Thyroid gland (tissue), 4 donors: ENCODE data around the gene RETREG3. TPM values are rescaled to one million over a fixed set of nuclear protein-coding genes. Genes with fewer than 3 reads are reported as not detected.

Experiments used
- DNase-seq, 2 donors: peaks; one replicate each; pipeline ENCODE4 v3.0.0-alpha.2; 2019
- H3K27ac ChIP-seq, 3 donors: fragments of 200-600 bp; sonication (generic); 1 replicate in 2 of 3; 2 replicates in 1 of 3; pipeline ENCODE4 v1.5.1; 2016 to 2019; ENCODE audit warnings: mild to moderate bottlenecking in 1 of 3, moderate library complexity in 1 of 3
- H3K27me3 ChIP-seq: fragments of 200-600 bp; sonication (generic); one replicate; pipeline ENCODE4 v1.5.1; 2019
- H3K36me3 ChIP-seq, 2 donors: fragments of 200-600 bp; sonication (generic); one replicate each; pipeline ENCODE4 v1.5.1; 2016 to 2019
- H3K4me1 ChIP-seq, 2 donors: fragments of 200-600 bp; sonication (generic); one replicate each; pipeline ENCODE4 v1.5.1; 2017 to 2019
- H3K4me3 ChIP-seq, 3 donors: fragments of 200-600 bp; sonication (generic); replicated peaks in 1 of 3; 1 replicate in 2 of 3; 2 replicates in 1 of 3; pipeline ENCODE4 v1.5.1; 2016; ENCODE audit warnings: mild to moderate bottlenecking in 1 of 3
- H3K9me3 ChIP-seq: fragments of 200-600 bp; sonication (generic); one replicate; pipeline ENCODE4 v1.5.1; 2017
- POLR2A ChIP-seq, 2 donors: fragments of 450-650 bp; IDR thresholded peaks; one replicate each; pipeline ENCODE4 v1.6.1; 2017; ENCODE audit warnings: antibody characterized with exemption in 2 of 2, mild to moderate bottlenecking in 2 of 2, moderate library complexity in 1 of 2
- WGBS, 2 donors: methylation state at CpG; one replicate each; pipeline ENCODE4 v1.1.5; 2017; 5-methylcytosine and 5-hydroxymethylcytosine counted together
- intact Hi-C: fragments of 100-400 bp; cut with DNase I; formaldehyde crosslinking; loops from one replicate; pipeline ENCODE4 v1.15.1; 2023
- total RNA-seq, 4 donors: library from RNA; depleted of rRNA; stranded (reverse); fragments of >200 nt; gene quantifications; one replicate each; pipeline ENCODE4 v1.2.3, GENCODE V29; 2016
- TF ChIP-seq, protein P1 (sequence below), 6 experiments: fragments of 200-600 bp in 3 of 6; fragments of 450-650 bp in 3 of 6; sonication (generic) in 3 of 6; IDR thresholded peaks; one replicate each; pipeline ENCODE4 v1.5.1; 2016 to 2019; ENCODE audit warnings: antibody characterized with exemption in 6 of 6, mild to moderate bottlenecking in 2 of 6, inconsistent platforms in 1 of 6, moderate library complexity in 1 of 6

Gene RETREG3
- total RNA-seq, 4 donors from 2014 or later = 61.9 to 74.4 (median 72.1) TPM

DNA sequence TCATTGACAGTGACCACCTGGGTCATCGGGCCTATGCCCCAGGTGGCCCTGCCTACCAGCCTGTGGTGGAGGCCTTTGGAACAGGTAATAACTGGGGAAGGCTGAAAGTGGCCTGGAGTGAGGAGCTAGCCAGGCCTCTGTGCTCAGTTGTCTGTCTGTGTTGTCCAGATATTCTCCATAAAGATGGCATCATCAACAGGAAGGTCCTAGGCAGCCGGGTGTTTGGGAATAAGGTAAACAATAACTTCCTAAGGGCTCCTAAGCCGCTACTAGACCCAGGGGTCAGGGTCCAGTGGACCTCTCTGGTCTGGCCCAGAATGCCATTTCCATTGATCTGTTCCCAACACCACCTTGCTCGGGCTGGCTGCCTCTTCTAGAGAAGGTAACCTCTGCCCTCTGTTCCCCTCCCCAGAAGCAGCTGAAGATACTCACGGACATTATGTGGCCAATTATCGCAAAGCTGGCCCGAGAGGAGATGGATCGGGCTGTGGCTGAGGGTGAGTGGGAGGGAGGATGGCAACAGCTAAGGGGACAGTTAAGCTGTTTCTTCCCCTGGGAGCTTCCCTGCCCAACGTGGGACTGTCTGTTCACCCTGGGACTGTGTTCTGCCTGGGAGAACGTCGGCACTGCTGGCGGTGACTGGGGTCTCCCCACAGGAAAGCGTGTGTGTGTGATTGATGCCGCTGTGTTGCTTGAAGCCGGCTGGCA is 44.2 kb downstream of the RETREG3 start:
- H3K36me3 ChIP-seq = peaks cover 32% of the 10 kb centered on the region in 2 donors
- 91 to 92% methylated on average over 15 of the region's 15 CpGs for WGBS, 2 donors
- H3K9me3 ChIP-seq = no peaks in the 10 kb centered on the region
- intact Hi-C loops = no loop called here
- no peak overlapping the region for H3K4me3 ChIP-seq
- TF ChIP-seq, protein P1, sequence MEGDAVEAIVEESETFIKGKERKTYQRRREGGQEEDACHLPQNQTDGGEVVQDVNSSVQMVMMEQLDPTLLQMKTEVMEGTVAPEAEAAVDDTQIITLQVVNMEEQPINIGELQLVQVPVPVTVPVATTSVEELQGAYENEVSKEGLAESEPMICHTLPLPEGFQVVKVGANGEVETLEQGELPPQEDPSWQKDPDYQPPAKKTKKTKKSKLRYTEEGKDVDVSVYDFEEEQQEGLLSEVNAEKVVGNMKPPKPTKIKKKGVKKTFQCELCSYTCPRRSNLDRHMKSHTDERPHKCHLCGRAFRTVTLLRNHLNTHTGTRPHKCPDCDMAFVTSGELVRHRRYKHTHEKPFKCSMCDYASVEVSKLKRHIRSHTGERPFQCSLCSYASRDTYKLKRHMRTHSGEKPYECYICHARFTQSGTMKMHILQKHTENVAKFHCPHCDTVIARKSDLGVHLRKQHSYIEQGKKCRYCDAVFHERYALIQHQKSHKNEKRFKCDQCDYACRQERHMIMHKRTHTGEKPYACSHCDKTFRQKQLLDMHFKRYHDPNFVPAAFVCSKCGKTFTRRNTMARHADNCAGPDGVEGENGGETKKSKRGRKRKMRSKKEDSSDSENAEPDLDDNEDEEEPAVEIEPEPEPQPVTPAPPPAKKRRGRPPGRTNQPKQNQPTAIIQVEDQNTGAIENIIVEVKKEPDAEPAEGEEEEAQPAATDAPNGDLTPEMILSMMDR (IDR thresholded peaks at IDR 0.05) = no peak
- no peak for TF ChIP-seq POLR2A (IDR thresholded peaks at IDR 0.05)
- peaks cover 43 to 50% of the 10 kb centered on the region in 2 donors for H3K4me1 ChIP-seq
- no peaks in the 10 kb centered on the region for H3K27me3 ChIP-seq
- DNase-seq = no peak
- peak overlapping the region in 1 of 3 donors; percentile 31 for H3K27ac ChIP-seq

DNA sequence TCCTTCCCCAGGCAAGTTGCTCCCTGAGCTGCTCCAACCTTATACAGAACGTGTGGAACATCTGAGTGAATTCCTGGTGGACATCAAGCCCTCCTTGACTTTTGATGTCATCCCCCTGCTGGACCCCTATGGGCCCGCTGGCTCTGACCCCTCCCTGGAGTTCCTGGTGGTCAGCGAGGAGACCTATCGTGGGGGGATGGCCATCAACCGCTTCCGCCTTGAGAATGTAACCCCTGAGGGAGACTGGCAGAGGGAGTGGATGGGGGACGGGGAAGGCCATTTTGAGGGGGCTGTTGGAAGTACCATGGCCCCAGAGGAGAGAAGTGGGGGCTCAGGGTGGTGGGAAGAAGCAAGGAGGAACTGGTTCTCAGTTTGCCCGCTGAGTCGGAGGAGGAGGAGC is 45.2 kb downstream of the RETREG3 start:
- Histone ChIP-seq H3K4me3 (no peak overlapping the region), H3K4me1 (peaks cover 43 to 46% of the 10 kb centered on the region in 2 donors), H3K27ac (peak overlapping the region; percentile 26 to 58 (median 31)), H3K36me3 (peaks cover 22% of the 10 kb centered on the region in 2 donors), H3K9me3 (no peaks in the 10 kb centered on the region), H3K27me3 (no peaks in the 10 kb centered on the region)
- intact Hi-C loops = no loop called here
- TF ChIP-seq POLR2A (IDR thresholded peaks at IDR 0.05) = no peak
- TF ChIP-seq, protein P1 (IDR thresholded peaks at IDR 0.05) = no peak
- no peak for DNase-seq
- 89 to 90% methylated on average over 9 of the region's 9 CpGs for WGBS, 2 donors

DNA sequence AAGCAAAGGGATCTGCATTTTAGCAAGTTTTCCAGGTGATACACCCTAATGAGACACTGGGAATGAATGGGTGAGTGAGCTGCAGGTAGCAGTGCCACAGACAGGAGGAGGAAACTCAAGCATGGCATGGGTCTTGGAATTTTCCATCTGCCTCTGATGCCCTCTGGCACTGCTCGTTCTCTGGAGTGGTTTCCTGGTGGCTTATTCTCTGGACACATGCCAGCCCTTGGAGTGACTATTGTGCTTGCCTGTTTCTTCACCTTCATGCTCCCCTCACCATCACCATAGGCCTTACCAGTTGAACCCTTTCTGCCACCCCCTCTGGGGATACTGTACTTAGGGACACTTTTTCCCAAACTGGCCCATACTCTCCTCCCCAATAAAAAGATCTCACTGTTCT is 45.6 kb downstream of the RETREG3 start:
- intact Hi-C loops = no loop called here
- peaks cover 18% of the 10 kb centered on the region in 2 donors for H3K36me3 ChIP-seq
- DNase-seq = peak; percentile 81 to 84
- H3K27me3 ChIP-seq = no peaks in the 10 kb centered on the region
- no peak overlapping the region for H3K4me3 ChIP-seq
- TF ChIP-seq, protein P1 (IDR thresholded peaks at IDR 0.05) = peak in 3 of 6 experiments; percentile 17 to 36 (median 33)
- TF ChIP-seq POLR2A (IDR thresholded peaks at IDR 0.05) = no peak
- H3K9me3 ChIP-seq = no peaks in the 10 kb centered on the region
- H3K27ac ChIP-seq = peak overlapping the region; percentile 26 to 69 (median 58)
- peaks cover 42 to 43% of the 10 kb centered on the region in 2 donors for H3K4me1 ChIP-seq
- 6 to 29% methylated on average over 1 of the region's 1 CpG for WGBS, 2 donors

DNA sequence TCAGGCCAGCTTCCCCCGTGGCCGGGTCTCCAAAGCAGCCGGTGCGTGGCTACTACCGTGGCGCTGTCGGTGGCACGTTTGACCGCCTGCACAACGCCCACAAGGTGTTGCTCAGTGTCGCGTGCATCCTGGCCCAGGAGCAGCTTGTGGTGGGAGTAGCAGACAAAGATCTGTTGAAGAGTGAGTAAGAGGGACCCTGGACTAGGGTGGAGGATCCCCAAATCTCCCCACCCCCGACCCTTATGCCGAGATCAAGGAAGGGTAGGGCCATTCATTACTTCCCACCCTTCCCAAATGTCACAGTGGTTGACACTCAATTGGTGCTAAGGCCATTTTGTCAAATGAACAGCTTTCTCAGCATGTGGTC is 46.0 kb downstream of the RETREG3 start:
- DNase-seq = no peak
- Histone ChIP-seq H3K27ac (peak overlapping the region in 1 of 3 donors; percentile 69), H3K4me1 (peaks cover 38 to 40% of the 10 kb centered on the region in 2 donors), H3K36me3 (peaks cover 16 to 17% of the 10 kb centered on the region in 2 donors), H3K9me3 (no peaks in the 10 kb centered on the region), H3K27me3 (no peaks in the 10 kb centered on the region), H3K4me3 (peak overlapping the region in 2 of 3 donors; percentile 78 to 82)
- 77 to 81% methylated on average over 13 to 14 of the region's 14 CpGs for WGBS, 2 donors
- intact Hi-C loops = no loop called here
- TF ChIP-seq POLR2A (IDR thresholded peaks at IDR 0.05) = no peak
- TF ChIP-seq, protein P1 (IDR thresholded peaks at IDR 0.05) = no peak

DNA sequence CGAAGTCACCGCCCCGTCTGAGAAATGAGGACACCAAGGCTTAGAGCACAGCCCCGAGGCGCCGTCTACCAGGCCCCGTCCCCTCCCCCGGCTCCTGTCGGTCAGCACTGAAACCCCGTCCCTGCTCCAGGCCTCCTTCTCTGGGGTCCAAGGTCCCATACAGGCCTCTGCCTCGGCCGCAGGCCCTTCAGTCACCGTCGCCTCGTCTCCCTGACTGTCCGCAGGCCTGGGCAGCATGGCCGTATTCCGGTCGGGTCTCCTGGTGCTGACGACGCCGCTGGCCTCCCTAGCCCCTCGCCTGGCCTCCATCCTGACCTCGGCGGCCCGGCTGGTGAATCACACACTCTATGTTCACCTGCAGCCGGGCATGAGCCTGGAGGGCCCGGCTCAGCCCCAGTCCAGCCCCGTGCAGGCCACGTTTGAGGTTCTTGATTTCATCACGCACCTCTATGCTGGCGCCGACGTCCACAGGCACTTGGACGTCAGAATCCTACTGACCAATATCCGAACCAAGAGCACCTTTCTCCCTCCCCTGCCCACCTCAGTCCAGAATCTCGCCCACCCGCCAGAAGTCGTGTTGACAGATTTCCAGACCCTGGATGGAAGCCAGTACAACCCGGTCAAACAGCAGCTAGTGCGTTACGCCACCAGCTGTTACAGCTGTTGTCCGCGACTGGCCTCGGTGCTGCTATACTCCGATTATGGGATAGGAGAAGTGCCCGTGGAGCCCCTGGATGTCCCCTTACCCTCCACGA is 46.6 kb downstream of the RETREG3 start:
- Histone ChIP-seq H3K27me3 (no peaks in the 10 kb centered on the region), H3K9me3 (no peaks in the 10 kb centered on the region), H3K36me3 (peaks cover 16 to 17% of the 10 kb centered on the region in 2 donors), H3K4me1 (peaks cover 32 to 34% of the 10 kb centered on the region in 2 donors), H3K4me3 (peak overlapping the region; percentile 78 to 88 (median 82)), H3K27ac (peak overlapping the region; percentile 37 to 74 (median 69))
- intact Hi-C loops = no loop called here
- DNase-seq = no peak
- WGBS, 2 donors = 7 to 22% methylated on average over 21 to 24 of the region's 48 CpGs
- TF ChIP-seq, protein P1 (IDR thresholded peaks at IDR 0.05) = no peak
- no peak for TF ChIP-seq POLR2A (IDR thresholded peaks at IDR 0.05)
